ENCODE data around the gene C3. TPM values are rescaled to one million over a fixed set of nuclear protein-coding genes. Genes with fewer than 3 reads are reported as not detected.

Gene C3
- total and polyA plus RNA-seq, 2 of the 13 experiments (the other 11 are each of a cell fraction or from before 2014, with no cell fraction given) = 1,455 to 6,272 TPM

DNA sequence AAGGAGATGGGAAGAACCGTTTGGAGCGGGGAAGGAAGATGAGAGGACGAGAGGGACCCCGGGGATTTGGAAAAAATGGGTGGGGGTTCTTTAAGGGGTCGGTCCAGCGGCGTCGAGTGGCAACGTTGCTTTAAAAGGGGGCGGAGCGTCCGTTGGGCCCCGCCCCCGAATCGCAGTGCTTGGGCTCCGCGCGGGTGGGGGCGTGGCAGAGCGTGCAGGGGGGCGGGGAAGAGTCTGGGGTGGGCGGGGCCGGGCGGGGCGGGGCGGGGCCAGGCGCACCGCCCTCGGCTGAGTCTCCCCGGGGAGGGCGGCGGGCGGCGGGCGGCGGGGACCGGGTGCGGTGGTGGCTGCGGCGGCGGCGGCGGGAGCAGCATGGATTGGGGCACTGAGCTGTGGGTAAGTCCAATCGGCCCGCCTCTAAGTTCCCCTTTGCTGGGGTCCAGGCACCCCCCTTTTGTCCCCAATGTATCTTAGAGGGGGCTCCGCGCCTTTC lies 19.0 kb upstream of the C3 start, which contains the start of gene TRIP10 (continued):
- TF ChIP-seq, protein P1, sequence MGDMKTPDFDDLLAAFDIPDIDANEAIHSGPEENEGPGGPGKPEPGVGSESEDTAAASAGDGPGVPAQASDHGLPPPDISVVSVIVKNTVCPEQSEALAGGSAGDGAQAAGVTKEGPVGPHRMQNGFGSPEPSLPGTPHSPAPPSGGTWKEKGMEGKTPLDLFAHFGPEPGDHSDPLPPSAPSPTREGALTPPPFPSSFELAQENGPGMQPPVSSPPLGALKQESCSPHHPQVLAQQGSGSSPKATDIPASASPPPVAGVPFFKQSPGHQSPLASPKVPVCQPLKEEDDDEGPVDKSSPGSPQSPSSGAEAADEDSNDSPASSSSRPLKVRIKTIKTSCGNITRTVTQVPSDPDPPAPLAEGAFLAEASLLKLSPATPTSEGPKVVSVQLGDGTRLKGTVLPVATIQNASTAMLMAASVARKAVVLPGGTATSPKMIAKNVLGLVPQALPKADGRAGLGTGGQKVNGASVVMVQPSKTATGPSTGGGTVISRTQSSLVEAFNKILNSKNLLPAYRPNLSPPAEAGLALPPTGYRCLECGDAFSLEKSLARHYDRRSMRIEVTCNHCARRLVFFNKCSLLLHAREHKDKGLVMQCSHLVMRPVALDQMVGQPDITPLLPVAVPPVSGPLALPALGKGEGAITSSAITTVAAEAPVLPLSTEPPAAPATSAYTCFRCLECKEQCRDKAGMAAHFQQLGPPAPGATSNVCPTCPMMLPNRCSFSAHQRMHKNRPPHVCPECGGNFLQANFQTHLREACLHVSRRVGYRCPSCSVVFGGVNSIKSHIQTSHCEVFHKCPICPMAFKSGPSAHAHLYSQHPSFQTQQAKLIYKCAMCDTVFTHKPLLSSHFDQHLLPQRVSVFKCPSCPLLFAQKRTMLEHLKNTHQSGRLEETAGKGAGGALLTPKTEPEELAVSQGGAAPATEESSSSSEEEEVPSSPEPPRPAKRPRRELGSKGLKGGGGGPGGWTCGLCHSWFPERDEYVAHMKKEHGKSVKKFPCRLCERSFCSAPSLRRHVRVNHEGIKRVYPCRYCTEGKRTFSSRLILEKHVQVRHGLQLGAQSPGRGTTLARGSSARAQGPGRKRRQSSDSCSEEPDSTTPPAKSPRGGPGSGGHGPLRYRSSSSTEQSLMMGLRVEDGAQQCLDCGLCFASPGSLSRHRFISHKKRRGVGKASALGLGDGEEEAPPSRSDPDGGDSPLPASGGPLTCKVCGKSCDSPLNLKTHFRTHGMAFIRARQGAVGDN (CRISPR knock-in tag; IDR thresholded peaks at IDR 0.05) = no peak
- TF ChIP-seq, protein P2, sequence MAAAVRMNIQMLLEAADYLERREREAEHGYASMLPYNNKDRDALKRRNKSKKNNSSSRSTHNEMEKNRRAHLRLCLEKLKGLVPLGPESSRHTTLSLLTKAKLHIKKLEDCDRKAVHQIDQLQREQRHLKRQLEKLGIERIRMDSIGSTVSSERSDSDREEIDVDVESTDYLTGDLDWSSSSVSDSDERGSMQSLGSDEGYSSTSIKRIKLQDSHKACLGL (CRISPR knock-in tag; IDR thresholded peaks at IDR 0.05) = no peak
- no peak for TF ChIP-seq SP1 (IDR thresholded peaks at IDR 0.05)
- peak; percentile 23; the same call in 1 of the 2 replicates for TF ChIP-seq SP1 (CRISPR knock-in tag; IDR thresholded peaks at IDR 0.05)
- TF ChIP-seq ZNF652 (CRISPR knock-in tag; IDR thresholded peaks at IDR 0.05; ENCODE audit: borderline replicate concordance, low read depth) = no peak

DNA sequence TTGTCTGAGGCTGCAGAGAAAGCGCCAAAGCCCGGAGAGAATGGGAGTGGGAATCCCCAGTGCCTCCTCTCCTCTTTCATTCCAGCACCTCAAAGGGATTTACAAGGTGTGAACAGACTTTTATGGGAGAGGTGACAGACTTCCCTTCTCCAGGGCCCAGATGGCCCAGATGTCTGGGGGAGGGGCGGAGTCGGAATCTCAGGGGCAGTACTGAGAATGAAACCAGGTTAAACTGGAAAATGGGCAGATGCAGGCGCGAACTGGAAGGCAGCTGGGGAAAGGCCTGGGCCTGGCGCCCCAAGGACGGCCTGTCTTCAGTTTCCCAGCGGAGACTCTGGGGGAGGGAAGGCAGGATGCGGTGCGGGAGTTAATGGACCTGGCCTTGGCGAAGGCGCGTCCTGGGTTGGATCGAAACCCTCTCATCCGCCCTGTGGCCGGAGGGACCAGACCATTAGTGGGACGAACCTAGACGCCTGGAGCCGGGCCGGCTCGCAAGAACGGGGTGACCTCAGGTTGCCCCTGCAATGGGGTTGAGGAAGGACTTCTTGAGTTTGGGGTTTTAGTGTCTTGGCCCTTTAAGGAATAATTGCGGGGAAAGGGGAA lies 18.4 kb upstream of the C3 start:
- peaks cover 4 to 12% of the 10 kb centered on the region in 2 experiments; a peak in 4 of 5 replicates for H3K36me3 ChIP-seq (replicated peaks in 1 of 2; ENCODE audit: control insufficient read depth in 1 of 2, insufficient read depth in 2 of 2, low read length in 2 of 2)
- BruUV-seq (replicated peaks) = no TSS peak
- H3K4me1 ChIP-seq (ENCODE audit: insufficient read depth, low read length) = peaks cover 62% of the 10 kb centered on the region
- DNase-seq (ENCODE audit: low spot score) (no peak), ATAC-seq (no peak), FAIRE-seq (no peak)
- POLR2A ChIA-PET = interaction anchor here (0.8 to 5.4 kb wide), 10 partner anchors 9 to 330 kb away, joined by 3 to 278 read pairs (median 8); partner anchors contain the start of genes C3 and ZNF557
- peaks cover 15% of the 10 kb centered on the region for H4K20me1 ChIP-seq (ENCODE audit: insufficient read depth, low read length)
- intact Hi-C loops (cut with micrococcal nuclease; ENCODE audit: unreplicated experiment) (loop anchor here (1.0 to 10.0 kb wide), 3 partner anchors 14 to 1136 kb away; partner anchors contain the start of gene PRR36), in situ Hi-C loops (cut with HindIII; ENCODE audit: extremely low pct_ligation_motif_present, low pct_unique_long_range_greater_than_20kb) (loop anchor here (5.0 kb wide), 1 partner anchor 123 kb away; no protein-coding TSS in a partner anchor)
- H3K9me3 ChIP-seq (ENCODE audit: low read length) = no peaks in the 10 kb centered on the region
- 0% methylated on average over 12 of the region's 24 CpGs for WGBS (ENCODE audit: low lambda C conversion rate)
- no peaks in the 10 kb centered on the region; a peak in 1 of 5 replicates for H3K27me3 ChIP-seq (ENCODE audit: control insufficient read depth in 1 of 2, insufficient read depth in 2 of 2, low read length in 2 of 2)
- CTCF ChIA-PET (ENCODE audit: low intra/inter-chr PET ratio, low total read pairs) = interaction anchor here (3.1 to 3.4 kb wide), 3 partner anchors 14 to 124 kb away, joined by 17 to 31 read pairs (median 25); no protein-coding TSS in a partner anchor
- peak overlapping the region; percentile 67 to 100 (median 82) for H3K4me3 ChIP-seq (replicated peaks in 1 of 3; ENCODE audit: insufficient read depth in 1 of 3, low read depth in 2 of 3, low read length in 3 of 3)
- peaks cover 32% of the 10 kb centered on the region for H3K79me2 ChIP-seq (ENCODE audit: insufficient read depth, low read length)
- H3K4me2 ChIP-seq (ENCODE audit: low read depth, low read length) = peak overlapping the region; percentile 93
- H3K27ac ChIP-seq (ENCODE audit: extremely low read length, insufficient read depth, low read length) = peak overlapping the region; percentile 80
- no peak overlapping the region for H2AFZ ChIP-seq (ENCODE audit: low read length)
- H3K9ac ChIP-seq (ENCODE audit: insufficient read depth, low read depth, low read length) = peak overlapping the region; percentile 69
- TF ChIP-seq, protein P3, sequence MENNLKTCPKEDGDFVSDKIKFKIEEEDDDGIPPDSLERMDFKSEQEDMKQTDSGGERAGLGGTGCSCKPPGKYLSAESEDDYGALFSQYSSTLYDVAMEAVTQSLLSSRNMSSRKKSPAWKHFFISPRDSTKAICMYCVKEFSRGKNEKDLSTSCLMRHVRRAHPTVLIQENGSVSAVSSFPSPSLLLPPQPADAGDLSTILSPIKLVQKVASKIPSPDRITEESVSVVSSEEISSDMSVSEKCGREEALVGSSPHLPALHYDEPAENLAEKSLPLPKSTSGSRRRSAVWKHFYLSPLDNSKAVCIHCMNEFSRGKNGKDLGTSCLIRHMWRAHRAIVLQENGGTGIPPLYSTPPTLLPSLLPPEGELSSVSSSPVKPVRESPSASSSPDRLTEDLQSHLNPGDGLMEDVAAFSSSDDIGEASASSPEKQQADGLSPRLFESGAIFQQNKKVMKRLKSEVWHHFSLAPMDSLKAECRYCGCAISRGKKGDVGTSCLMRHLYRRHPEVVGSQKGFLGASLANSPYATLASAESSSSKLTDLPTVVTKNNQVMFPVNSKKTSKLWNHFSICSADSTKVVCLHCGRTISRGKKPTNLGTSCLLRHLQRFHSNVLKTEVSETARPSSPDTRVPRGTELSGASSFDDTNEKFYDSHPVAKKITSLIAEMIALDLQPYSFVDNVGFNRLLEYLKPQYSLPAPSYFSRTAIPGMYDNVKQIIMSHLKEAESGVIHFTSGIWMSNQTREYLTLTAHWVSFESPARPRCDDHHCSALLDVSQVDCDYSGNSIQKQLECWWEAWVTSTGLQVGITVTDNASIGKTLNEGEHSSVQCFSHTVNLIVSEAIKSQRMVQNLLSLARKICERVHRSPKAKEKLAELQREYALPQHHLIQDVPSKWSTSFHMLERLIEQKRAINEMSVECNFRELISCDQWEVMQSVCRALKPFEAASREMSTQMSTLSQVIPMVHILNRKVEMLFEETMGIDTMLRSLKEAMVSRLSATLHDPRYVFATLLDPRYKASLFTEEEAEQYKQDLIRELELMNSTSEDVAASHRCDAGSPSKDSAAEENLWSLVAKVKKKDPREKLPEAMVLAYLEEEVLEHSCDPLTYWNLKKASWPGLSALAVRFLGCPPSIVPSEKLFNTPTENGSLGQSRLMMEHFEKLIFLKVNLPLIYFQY (CRISPR knock-in tag; IDR thresholded peaks at IDR 0.05; ENCODE audit: borderline replicate concordance) = peak; percentile 14; the same call in 1 of the 2 replicates
- TF ChIP-seq, protein P4, sequence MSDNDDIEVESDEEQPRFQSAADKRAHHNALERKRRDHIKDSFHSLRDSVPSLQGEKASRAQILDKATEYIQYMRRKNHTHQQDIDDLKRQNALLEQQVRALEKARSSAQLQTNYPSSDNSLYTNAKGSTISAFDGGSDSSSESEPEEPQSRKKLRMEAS (IDR thresholded peaks at IDR 0.05) = 0 out of 2 replicates have a peak, but pooled peaks have one; percentile 23
- 0 out of 2 replicates have a peak, but pooled peaks have one; percentile 33 for TF ChIP-seq MTA1 (CRISPR knock-in tag; IDR thresholded peaks at IDR 0.05; ENCODE audit: borderline replicate concordance)
